Measurements from ENCODE around the gene CLIP3. TPM values are rescaled to one million over a fixed set of nuclear protein-coding genes. Genes with fewer than 3 reads are reported as not detected.

The CLIP3 gene
- total RNA-seq, 1 experiment from 2014 or later, result 3.1 TPM

DNA sequence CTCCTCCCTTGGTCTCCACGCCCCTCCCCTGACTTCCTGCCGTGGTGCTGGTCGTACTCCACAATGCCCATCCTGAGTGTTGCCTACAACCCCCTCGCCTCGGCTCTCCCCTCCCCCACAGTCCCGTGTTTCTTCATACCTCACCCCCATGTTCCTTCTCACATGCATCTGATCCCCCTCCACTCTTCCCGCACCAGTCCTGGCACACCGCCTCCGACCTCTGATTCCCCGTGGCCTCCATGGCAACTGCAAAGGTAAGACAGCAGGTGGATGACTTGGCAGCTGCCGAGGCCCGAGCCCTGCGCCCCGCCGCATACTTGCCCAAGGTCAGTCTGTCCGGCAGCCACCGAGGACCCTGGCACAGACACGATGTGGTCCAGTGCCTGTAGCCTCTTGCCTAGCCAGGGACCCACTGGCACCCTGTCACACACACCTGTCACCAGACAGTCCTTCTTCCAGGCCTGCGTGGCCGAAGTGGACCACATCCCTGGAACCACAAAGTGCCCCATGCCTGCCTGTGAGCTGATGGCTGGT is 53.8 kb downstream of the CLIP3 start:
- BruUV-seq (replicated peaks), result no TSS peak
- intact Hi-C loops (cut with micrococcal nuclease; ENCODE audit: unreplicated experiment), result no loop called here
- Mint-ChIP-seq H3K27ac (ENCODE audit: unreplicated experiment) (no peak overlapping the region), H3K36me3 (ENCODE audit: insufficient read depth, unreplicated experiment) (no peaks in the 10 kb centered on the region), H3K4me3 (ENCODE audit: low read depth, unreplicated experiment) (no peak overlapping the region), H3K4me1 (ENCODE audit: low read depth, unreplicated experiment) (no peaks in the 10 kb centered on the region), H3K27me3 (ENCODE audit: unreplicated experiment) (peaks cover 74% of the 10 kb centered on the region), H3K9me3 (ENCODE audit: low read depth, unreplicated experiment) (no peaks in the 10 kb centered on the region)
- TF ChIP-seq, protein P1, sequence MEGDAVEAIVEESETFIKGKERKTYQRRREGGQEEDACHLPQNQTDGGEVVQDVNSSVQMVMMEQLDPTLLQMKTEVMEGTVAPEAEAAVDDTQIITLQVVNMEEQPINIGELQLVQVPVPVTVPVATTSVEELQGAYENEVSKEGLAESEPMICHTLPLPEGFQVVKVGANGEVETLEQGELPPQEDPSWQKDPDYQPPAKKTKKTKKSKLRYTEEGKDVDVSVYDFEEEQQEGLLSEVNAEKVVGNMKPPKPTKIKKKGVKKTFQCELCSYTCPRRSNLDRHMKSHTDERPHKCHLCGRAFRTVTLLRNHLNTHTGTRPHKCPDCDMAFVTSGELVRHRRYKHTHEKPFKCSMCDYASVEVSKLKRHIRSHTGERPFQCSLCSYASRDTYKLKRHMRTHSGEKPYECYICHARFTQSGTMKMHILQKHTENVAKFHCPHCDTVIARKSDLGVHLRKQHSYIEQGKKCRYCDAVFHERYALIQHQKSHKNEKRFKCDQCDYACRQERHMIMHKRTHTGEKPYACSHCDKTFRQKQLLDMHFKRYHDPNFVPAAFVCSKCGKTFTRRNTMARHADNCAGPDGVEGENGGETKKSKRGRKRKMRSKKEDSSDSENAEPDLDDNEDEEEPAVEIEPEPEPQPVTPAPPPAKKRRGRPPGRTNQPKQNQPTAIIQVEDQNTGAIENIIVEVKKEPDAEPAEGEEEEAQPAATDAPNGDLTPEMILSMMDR (IDR thresholded peaks at IDR 0.05; ENCODE audit: unreplicated experiment), result no peak
- CTCF ChIA-PET, result no interaction called here
- no peak for DNase-seq

DNA sequence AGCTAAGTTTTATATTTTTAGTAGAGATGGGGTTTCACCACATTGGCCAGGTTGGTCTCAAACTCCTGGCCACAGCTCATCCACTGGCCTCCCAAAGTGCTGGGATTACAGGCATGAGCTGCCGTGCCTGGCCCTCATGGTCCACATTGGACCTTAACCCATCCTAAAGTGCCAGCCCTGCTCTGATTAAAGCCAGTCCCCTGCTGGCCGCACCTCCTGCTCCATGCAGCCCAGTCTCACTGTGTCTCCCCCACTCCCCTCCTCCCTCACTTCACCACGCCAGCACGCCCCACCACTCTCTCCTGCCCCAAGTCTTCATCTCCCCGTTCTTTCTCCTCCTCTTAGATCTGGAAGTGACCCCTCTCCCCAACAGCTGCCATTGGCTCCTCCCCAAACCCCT is 54.4 kb downstream of the CLIP3 start:
- BruUV-seq (replicated peaks), result no TSS peak
- CTCF ChIA-PET, result interaction anchor here (2.0 kb wide), 1 partner anchor 11 kb away, joined by 4 read pairs; no protein-coding TSS in a partner anchor
- H3K4me1 Mint-ChIP-seq (ENCODE audit: low read depth, unreplicated experiment), result no peaks in the 10 kb centered on the region
- no peak overlapping the region for H3K4me3 Mint-ChIP-seq (ENCODE audit: low read depth, unreplicated experiment)
- no peak overlapping the region for H3K27ac Mint-ChIP-seq (ENCODE audit: unreplicated experiment)
- H3K36me3 Mint-ChIP-seq (ENCODE audit: insufficient read depth, unreplicated experiment), result no peaks in the 10 kb centered on the region
- intact Hi-C loops (cut with micrococcal nuclease; ENCODE audit: unreplicated experiment), result no loop called here
- DNase-seq, result no peak
- H3K9me3 Mint-ChIP-seq (ENCODE audit: low read depth, unreplicated experiment), result no peaks in the 10 kb centered on the region
- TF ChIP-seq, protein P1 (IDR thresholded peaks at IDR 0.05; ENCODE audit: unreplicated experiment), result no peak
- H3K27me3 Mint-ChIP-seq (ENCODE audit: unreplicated experiment), result peaks cover 74% of the 10 kb centered on the region

DNA sequence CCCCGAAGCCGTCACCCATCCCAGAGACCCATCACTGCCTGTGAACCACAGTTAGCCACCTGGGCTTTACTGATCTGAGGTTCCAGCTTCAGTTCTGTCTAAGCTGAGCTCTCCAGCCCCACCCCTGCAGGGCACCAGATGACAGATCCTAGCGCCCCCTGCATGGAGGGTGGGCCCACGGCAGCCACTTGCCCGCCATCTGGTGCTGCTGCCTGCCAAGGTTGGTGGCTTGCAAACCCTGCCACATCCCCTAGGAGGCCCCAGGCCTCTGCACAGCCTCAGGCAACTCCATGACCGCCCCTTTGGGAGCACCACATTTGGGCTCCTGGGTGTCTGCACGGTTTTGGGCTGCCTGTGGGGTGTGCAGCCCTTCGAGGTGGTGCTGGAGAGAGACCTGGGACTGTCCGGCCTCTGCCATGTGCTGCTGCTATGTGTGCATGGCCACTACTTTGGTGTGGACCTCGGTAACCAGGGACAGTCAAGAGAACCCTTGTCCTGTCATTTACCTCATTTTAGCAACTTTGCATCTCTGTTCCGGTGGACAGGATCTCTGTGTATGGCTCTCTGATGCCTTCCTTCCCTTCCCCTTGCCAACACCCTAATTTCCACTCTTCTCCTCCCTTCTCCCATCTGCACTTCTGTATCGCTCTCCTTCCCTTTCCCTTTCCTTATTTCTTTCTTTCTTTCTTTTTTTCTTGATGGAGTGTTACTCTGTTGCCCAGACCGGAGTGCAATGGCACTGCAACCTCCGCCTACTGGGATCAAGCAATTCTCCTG is 55.0 kb downstream of the CLIP3 start:
- DNase-seq, result peak; percentile 37
- intact Hi-C loops (cut with micrococcal nuclease; ENCODE audit: unreplicated experiment), result no loop called here
- Mint-ChIP-seq H3K27me3 (ENCODE audit: unreplicated experiment) (peaks cover 74% of the 10 kb centered on the region), H3K9me3 (ENCODE audit: low read depth, unreplicated experiment) (no peaks in the 10 kb centered on the region), H3K4me1 (ENCODE audit: low read depth, unreplicated experiment) (no peaks in the 10 kb centered on the region), H3K27ac (ENCODE audit: unreplicated experiment) (no peak overlapping the region), H3K36me3 (ENCODE audit: insufficient read depth, unreplicated experiment) (no peaks in the 10 kb centered on the region), H3K4me3 (ENCODE audit: low read depth, unreplicated experiment) (no peak overlapping the region)
- CTCF ChIA-PET, result interaction anchor here (2.0 kb wide), 1 partner anchor 11 kb away, joined by 4 read pairs; no protein-coding TSS in a partner anchor
- TF ChIP-seq, protein P1 (IDR thresholded peaks at IDR 0.05; ENCODE audit: unreplicated experiment), result no peak
- BruUV-seq (replicated peaks), result no TSS peak

DNA sequence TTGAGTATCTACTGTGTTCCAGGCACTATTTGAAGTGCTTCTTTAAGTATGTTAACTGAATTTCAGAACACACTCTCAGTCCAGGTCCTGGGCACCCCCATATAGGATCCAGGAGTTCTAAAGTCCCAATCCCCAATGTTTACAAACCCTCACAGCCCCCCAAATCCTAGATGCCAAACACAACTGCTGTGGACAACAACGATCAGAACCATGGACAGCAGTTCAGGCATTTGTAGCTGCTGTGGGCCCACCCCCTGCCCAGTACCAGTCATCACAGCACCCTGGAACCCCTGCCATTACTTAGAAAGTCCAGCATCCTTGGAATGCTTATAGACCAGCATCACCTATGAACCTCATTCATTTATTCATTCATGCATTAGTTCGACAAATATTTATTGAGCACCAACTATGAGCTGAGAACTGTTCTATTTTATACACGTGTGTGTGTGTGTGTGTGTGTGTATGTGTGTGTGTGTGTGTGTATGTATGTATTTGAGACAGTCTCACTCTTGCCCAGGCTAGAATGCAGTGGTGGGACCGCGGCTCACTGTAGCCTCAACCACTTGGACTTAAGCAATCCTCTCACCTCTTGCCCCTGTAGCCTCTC is 57.0 kb downstream of the CLIP3 start:
- Mint-ChIP-seq H3K4me3 (ENCODE audit: low read depth, unreplicated experiment) (no peak overlapping the region), H3K4me1 (ENCODE audit: low read depth, unreplicated experiment) (no peaks in the 10 kb centered on the region), H3K9me3 (ENCODE audit: low read depth, unreplicated experiment) (no peaks in the 10 kb centered on the region), H3K36me3 (ENCODE audit: insufficient read depth, unreplicated experiment) (no peaks in the 10 kb centered on the region), H3K27ac (ENCODE audit: unreplicated experiment) (no peak overlapping the region), H3K27me3 (ENCODE audit: unreplicated experiment) (peaks cover 74% of the 10 kb centered on the region)
- peak; percentile 25 for DNase-seq
- CTCF ChIA-PET, result interaction anchor here (0.6 kb wide), 1 partner anchor 378 kb away, joined by 8 read pairs; no protein-coding TSS in a partner anchor
- TF ChIP-seq, protein P1 (IDR thresholded peaks at IDR 0.05; ENCODE audit: unreplicated experiment), result no peak
- BruUV-seq (replicated peaks), result no TSS peak
- intact Hi-C loops (cut with micrococcal nuclease; ENCODE audit: unreplicated experiment), result no loop called here

All from Calu3 (cell line).